Smooth muscle cell (in vitro differentiated cells): ENCODE measurements around the gene HIPK3. TPM values are rescaled to one million over a fixed set of nuclear protein-coding genes. Genes with fewer than 3 reads are reported as not detected.
A peak's percentile ranks its signal among the peaks of the same experiment; 100 is the strongest.

Experiments
- DNase-seq: peaks from one replicate; lab custom pipeline; 2025; ENCODE audit not compliant: unreplicated experiment; lab: John Stamatoyannopoulos, UW
- H2AFZ ChIP-seq: fragments of 200-600 bp; sonication (generic); 2 replicates; pipeline ENCODE4 v1.6.0; 2016; ENCODE audit warnings: antibody characterized with exemption, low read depth, mild to moderate bottlenecking
- H3F3A ChIP-seq: fragments of 200-600 bp; sonication (generic); 2 replicates; pipeline ENCODE4 v1.6.0; 2017; ENCODE audit warnings: antibody characterized with exemption, low read depth
- H3K27ac ChIP-seq: fragments of 200-600 bp; sonication (generic); 2 replicates; pipeline ENCODE4 v1.5.1; 2016; ENCODE audit warnings: low read depth, mild to moderate bottlenecking
- H3K27me3 ChIP-seq: fragments of 200-600 bp; sonication (generic); 2 replicates; pipeline ENCODE4 v1.6.1; 2016; ENCODE audit warnings: low read depth, mild to moderate bottlenecking
- H3K36me3 ChIP-seq: fragments of 200-600 bp; sonication (generic); 2 replicates; pipeline ENCODE4 v1.5.1; 2016; ENCODE audit warnings: low read depth
- H3K4me1 ChIP-seq: fragments of 200-600 bp; sonication (generic); 2 replicates; pipeline ENCODE4 v1.5.1; 2016; ENCODE audit warnings: low read depth
- H3K4me2 ChIP-seq: fragments of 200-600 bp; sonication (generic); 2 replicates; pipeline ENCODE4 v1.6.0; 2016; ENCODE audit warnings: mild to moderate bottlenecking
- H3K4me3 ChIP-seq: fragments of 200-600 bp; sonication (generic); 2 replicates; pipeline ENCODE4 v1.5.1; 2016; ENCODE audit warnings: mild to moderate bottlenecking
- H3K79me2 ChIP-seq: fragments of 200-600 bp; sonication (generic); 2 replicates; pipeline ENCODE4 v1.6.0; 2016; ENCODE audit warnings: low read depth, mild to moderate bottlenecking
- H3K9ac ChIP-seq: fragments of 200-600 bp; sonication (generic); 2 replicates; pipeline ENCODE4 v1.6.0; 2016; ENCODE audit warnings: low read depth
- H3K9me3 ChIP-seq: fragments of 200-600 bp; sonication (generic); replicated peaks from 2 replicates; pipeline ENCODE4 v1.5.1; 2016; ENCODE audit warnings: low read depth
- H4K20me1 ChIP-seq: fragments of 200-600 bp; sonication (generic); 2 replicates; pipeline ENCODE4 v1.6.0; 2016; ENCODE audit warnings: low read depth
- WGBS: methylation state at CpG from one replicate; pipeline ENCODE4 v1.1.7; 2016; ENCODE audit warnings: low lambda C conversion rate; 5-methylcytosine and 5-hydroxymethylcytosine counted together
- polyA plus RNA-seq: library from polyadenylated mRNA; unstranded; fragments of >200 nt; fragmentation: Nextera tagmentation; extraction: Ambion mirVana; gene quantifications from 2 replicates; pipeline ENCODE4 v1.2.1, GENCODE V29; 2016
- total RNA-seq: library from RNA; depleted of rRNA; stranded (reverse); fragments of >200 nt; gene quantifications from 2 replicates; pipeline ENCODE4 v1.2.3, GENCODE V29; 2014
- TF ChIP-seq, protein P1 (sequence below): fragments of 200-600 bp; sonication (generic); IDR thresholded peaks from 2 replicates; pipeline ENCODE4 v1.5.1; 2017; ENCODE audit warnings: borderline replicate concordance, mild to moderate bottlenecking, antibody characterized with exemption; ENCODE audit not compliant: insufficient read depth, poor library complexity, severe bottlenecking

The HIPK3 gene
- total and polyA plus RNA-seq, 2 experiments from 2014 or later = 15.3 to 80.0 TPM

DNA sequence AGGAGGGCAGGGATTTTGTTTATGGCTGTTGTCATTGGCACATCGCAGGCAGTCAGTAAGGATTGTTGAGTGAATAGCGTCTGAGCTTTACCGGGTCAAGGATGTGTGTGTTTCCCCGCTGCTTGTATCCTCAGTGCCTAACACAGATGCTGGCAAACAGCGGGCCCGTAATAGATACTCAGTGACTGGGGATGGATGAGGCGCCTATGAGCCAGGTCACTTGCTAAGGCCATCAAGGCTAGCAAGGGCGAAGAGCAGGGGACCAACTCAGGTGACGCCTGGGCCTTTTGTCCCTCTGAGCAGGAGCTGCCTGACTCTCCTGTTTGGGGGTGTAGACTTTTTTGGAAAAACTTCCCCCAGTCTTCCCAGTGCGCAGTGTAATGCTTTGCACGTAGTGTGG lies 118.1 kb downstream of the HIPK3 start:
- H2AFZ ChIP-seq = no peak overlapping the region

DNA sequence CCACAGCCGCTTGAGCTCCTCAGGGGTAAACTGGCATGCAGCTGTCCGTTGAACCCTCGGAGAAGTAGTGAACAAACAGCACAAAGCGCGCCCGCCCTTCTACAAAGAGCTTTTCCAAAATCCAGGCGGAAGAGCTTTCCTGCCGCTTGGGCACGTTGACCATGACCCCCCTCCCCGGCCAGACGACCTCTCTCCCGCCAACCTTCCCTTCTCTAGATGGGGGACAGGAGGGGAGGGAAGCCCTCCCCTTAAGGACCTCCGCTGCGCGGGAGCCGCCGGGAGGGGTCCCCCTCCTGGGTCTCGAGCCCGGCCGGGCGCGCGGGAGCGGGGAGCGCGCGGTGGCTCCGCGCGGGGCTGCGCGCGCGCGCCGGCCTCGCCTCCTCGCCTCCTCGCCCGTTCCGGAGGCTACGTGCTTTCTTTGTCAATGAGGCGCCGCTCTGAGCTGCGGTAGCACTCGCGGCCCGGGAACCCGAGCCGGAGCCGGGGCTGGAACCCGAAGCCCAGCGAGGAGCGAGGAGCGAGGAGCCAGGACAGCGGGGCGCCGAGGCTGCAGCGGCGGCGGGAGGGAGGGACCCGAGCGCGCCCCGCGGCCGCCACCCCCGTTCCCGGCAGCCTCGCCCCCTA lies 118.6 kb downstream of the HIPK3 start, which contains the start of gene KIAA1549L:
Gene KIAA1549L, plus strand, starts transcription at position 421 of the 624 bp plus-strand sequence.
- H3K27ac ChIP-seq = no peak within 1 kb of the TSS

More for the DNA sequence above, 118.1 kb downstream of the HIPK3 start:
- no peaks in the 10 kb centered on the region for H4K20me1 ChIP-seq
- H3F3A ChIP-seq = peaks cover 11% of the 10 kb centered on the region
- H3K4me3 ChIP-seq = peak overlapping the region; percentile 66
- peak overlapping the region; percentile 88 for H3K4me2 ChIP-seq
- WGBS = 89% methylated on average over 11 of the region's 11 CpGs
- TF ChIP-seq, protein P1, sequence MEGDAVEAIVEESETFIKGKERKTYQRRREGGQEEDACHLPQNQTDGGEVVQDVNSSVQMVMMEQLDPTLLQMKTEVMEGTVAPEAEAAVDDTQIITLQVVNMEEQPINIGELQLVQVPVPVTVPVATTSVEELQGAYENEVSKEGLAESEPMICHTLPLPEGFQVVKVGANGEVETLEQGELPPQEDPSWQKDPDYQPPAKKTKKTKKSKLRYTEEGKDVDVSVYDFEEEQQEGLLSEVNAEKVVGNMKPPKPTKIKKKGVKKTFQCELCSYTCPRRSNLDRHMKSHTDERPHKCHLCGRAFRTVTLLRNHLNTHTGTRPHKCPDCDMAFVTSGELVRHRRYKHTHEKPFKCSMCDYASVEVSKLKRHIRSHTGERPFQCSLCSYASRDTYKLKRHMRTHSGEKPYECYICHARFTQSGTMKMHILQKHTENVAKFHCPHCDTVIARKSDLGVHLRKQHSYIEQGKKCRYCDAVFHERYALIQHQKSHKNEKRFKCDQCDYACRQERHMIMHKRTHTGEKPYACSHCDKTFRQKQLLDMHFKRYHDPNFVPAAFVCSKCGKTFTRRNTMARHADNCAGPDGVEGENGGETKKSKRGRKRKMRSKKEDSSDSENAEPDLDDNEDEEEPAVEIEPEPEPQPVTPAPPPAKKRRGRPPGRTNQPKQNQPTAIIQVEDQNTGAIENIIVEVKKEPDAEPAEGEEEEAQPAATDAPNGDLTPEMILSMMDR = no peak
- no peak overlapping the region for H3K9ac ChIP-seq
- no peak for DNase-seq
- peaks cover 35% of the 10 kb centered on the region for H3K27me3 ChIP-seq
- H3K4me1 ChIP-seq = no peaks in the 10 kb centered on the region
- no peak overlapping the region for H3K27ac ChIP-seq
- H3K79me2 ChIP-seq = no peaks in the 10 kb centered on the region
- H3K36me3 ChIP-seq = no peaks in the 10 kb centered on the region
- no peaks in the 10 kb centered on the region for H3K9me3 ChIP-seq

DNA sequence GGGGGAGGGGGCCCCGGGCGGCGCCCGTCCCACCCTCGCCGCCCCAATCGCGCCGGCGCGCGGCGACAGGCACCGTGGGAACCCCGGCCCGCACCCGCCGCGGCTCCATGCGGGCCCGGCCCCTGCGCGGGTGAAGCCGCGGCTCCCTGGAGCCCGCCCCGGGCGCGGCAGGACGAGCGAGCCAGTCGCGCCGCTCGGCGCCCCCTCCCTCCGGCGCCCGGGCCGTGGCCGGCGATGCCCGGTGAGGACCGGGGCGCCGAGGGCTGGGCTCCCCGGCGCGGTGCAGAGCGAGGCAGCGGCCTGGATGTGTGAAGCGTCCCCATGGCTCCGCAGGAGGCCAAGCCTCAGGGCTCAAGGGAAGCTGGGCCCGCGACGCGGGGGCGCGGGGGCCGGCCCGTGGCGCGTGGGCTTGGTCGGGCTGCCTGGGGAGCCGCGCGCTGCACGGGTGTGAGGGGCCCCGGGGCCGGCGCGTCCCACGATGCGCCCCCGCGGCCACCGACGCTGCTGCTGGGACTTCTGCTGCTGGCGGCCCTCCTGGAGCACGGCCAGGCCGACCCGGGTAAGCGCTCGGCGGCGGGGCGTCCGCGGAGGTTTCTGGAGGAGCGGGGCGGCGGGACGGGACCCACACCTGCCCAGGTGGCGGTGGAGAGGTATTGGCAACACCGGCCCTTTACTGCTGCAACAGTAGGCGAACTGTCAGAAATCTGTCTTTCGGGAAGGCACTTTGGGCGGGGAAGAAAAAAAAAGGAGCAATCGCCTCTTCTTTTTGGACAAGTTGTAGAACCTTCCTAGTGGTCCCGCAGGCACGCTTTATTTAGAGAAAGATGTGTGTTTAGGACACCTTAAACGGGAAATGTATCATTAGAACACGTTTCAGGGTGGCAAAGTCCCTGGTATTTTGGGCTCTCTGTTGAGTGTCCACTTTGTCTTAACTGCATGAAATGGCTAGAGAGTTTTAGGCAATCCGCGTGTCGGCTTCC lies 119.4 kb downstream of the HIPK3 start:
- no peak for DNase-seq

More for the DNA sequence above, 118.6 kb downstream of the HIPK3 start, which contains the start of gene KIAA1549L:
- Histone ChIP-seq H3K4me3 (peak within 1 kb of the TSS; percentile 66), H3K9me3 (no peaks in the 10 kb centered on the region), H3K27me3 (peaks cover 39% of the 10 kb centered on the region), H3K36me3 (no peaks in the 10 kb centered on the region), H4K20me1 (no peaks in the 10 kb centered on the region), H3F3A (peaks cover 11% of the 10 kb centered on the region), H2AFZ (peak within 1 kb of the TSS; percentile 78), H3K79me2 (no peaks in the 10 kb centered on the region), H3K9ac (no peak within 1 kb of the TSS), H3K4me1 (no peaks in the 10 kb centered on the region), H3K4me2 (peak within 1 kb of the TSS; percentile 88)
- WGBS = 4% methylated on average over 49 of the region's 70 CpGs
- TF ChIP-seq, protein P1 = no peak
- DNase-seq = no peak

More for the DNA sequence above, 119.4 kb downstream of the HIPK3 start:
- Histone ChIP-seq H3K27ac (no peak overlapping the region), H3K9ac (no peak overlapping the region), H3F3A (peaks cover 9% of the 10 kb centered on the region), H4K20me1 (no peaks in the 10 kb centered on the region), H3K36me3 (no peaks in the 10 kb centered on the region), H3K27me3 (peaks cover 43% of the 10 kb centered on the region), H3K79me2 (no peaks in the 10 kb centered on the region), H3K4me3 (peak overlapping the region; percentile 66), H2AFZ (peak overlapping the region; percentile 58), H3K4me2 (peak overlapping the region; percentile 88), H3K4me1 (no peaks in the 10 kb centered on the region), H3K9me3 (no peaks in the 10 kb centered on the region)
- TF ChIP-seq, protein P1 = no peak
- 4% methylated on average over 64 of the region's 106 CpGs for WGBS
